MM.1S (cell line): ENCODE data around the gene PDS5B.

ENCODE experiments used
- CTCF ChIP-seq: fragments of 300-600 bp; sonication (generic); IDR thresholded peaks from 2 replicates; pipeline ENCODE4 v1.5.1; 2016; ENCODE audit warnings: antibody characterized with exemption, low read length, mixed read lengths
- EZH2 ChIP-seq: fragments of 300-600 bp; sonication (generic); optimal IDR thresholded peaks from 2 replicates; pipeline ENCODE3; 2017; ENCODE audit warnings: low read depth, mild to moderate bottlenecking, antibody characterized with exemption, low read length, mixed read lengths

GRCh38 chr13:32761472-32761871, 175.2 kb downstream of the PDS5B start:
- no peak for TF ChIP-seq CTCF
- no peak for TF ChIP-seq EZH2
